NCI-H226 (cell line): ENCODE data around the gene SPATA20.

Experiments used
- DNase-seq: peaks from one replicate; pipeline ENCODE4 v3.0.0-alpha.2; 2015

The SPATA20 gene

GRCh38 chr17:50604513-50604912, 57.5 kb downstream of the SPATA20 start:
- no peak for DNase-seq

GRCh38 chr17:50605429-50605828, 58.5 kb downstream of the SPATA20 start:
- no peak for DNase-seq
